Activated CD8-positive, alpha-beta T cell treated with anti-CD3 and anti-CD28 coated beads for 36 hours (primary cell): Measurements from ENCODE around the gene ADIPOR2. TPM values are rescaled to one million over a fixed set of nuclear protein-coding genes. Genes with fewer than 3 reads are reported as not detected.
"Not testable (repeated sequence)": the region's sequence is repeated elsewhere in the genome, so short reads cannot be mapped to it uniquely, and the experiment has no call there.

Experiments used
- ATAC-seq: fragments of 200-7000 bp; cut with Tn5 transposase; one replicate; pipeline ENCODE4 v1.10.0; 2021; ENCODE audit warnings: mild to moderate bottlenecking, moderate library complexity
- CTCF ChIA-PET: fragments of 350-600 bp; sonication (Branson Sonifier 250); formaldehyde crosslinking; loops from one replicate; lab custom pipeline; 2021; ENCODE audit warnings: antibody characterized with exemption; lab: Charles Lee
- POLR2A ChIA-PET: fragments of 350-600 bp; sonication (Branson Sonifier 250); formaldehyde crosslinking; loops from one replicate; lab custom pipeline; 2021; ENCODE audit warnings: antibody characterized with exemption; lab: Charles Lee
- DNase-seq: peaks from one replicate; pipeline ENCODE4 v3.0.0-alpha.2; 2020
- H3K27ac Mint-ChIP-seq: one replicate; pipeline ENCODE4 v1.8.0; 2021; ENCODE audit warnings: mild to moderate bottlenecking, mixed read lengths
- H3K27me3 Mint-ChIP-seq: one replicate; pipeline ENCODE4 v1.8.0; 2021; ENCODE audit warnings: mixed read lengths
- H3K36me3 Mint-ChIP-seq: one replicate; pipeline ENCODE4 v1.8.0; 2021; ENCODE audit warnings: low read depth, mixed read lengths
- H3K4me1 Mint-ChIP-seq: one replicate; pipeline ENCODE4 v1.8.0; 2021; ENCODE audit warnings: low read depth, mixed read lengths
- H3K4me3 Mint-ChIP-seq: one replicate; pipeline ENCODE4 v1.8.0; 2021; ENCODE audit warnings: mild to moderate bottlenecking, moderate library complexity, mixed read lengths
- H3K9me3 Mint-ChIP-seq: one replicate; pipeline ENCODE4 v1.8.0; 2021; ENCODE audit warnings: mixed read lengths
- CTCF ChIP-seq: fragments of 200-600 bp; IDR thresholded peaks from one replicate; pipeline ENCODE4 v1.8.0; 2022; ENCODE audit warnings: antibody characterized with exemption, mild to moderate bottlenecking
- intact Hi-C: fragments of 100-400 bp; cut with micrococcal nuclease; formaldehyde crosslinking; loops from one replicate; pipeline ENCODE4 v1.10.0; 2022
- total RNA-seq, 2 experiments: library from RNA; stranded (reverse); gene quantifications; one replicate each; pipeline ENCODE4 v1.2.3, GENCODE V29; 2021

ADIPOR2 gene
- total RNA-seq, 2 experiments from 2014 or later: 48.3 to 49.9 TPM

GRCh38 chr12:1816730-1817348 lies 126.0 kb downstream of the ADIPOR2 start:
- H3K9me3 Mint-ChIP-seq: no peaks in the 10 kb centered on the region
- intact Hi-C loops: no loop called here

GRCh38 chr12:1817928-1818327 lies 127.1 kb downstream of the ADIPOR2 start:
- DNase-seq, intact Hi-C loops, ATAC-seq, POLR2A ChIA-PET, H3K36me3 Mint-ChIP-seq, CTCF ChIA-PET, H3K4me3 Mint-ChIP-seq, H3K4me1 Mint-ChIP-seq, H3K9me3 Mint-ChIP-seq, H3K27ac Mint-ChIP-seq: not testable (repeated sequence)
- peaks cover 14% of the 10 kb centered on the region for H3K27me3 Mint-ChIP-seq

More at GRCh38 chr12:1816730-1817348, 126.0 kb downstream of the ADIPOR2 start:
- no peak for TF ChIP-seq CTCF
- ATAC-seq: no peak
- ChIA-PET POLR2A (no interaction called here), CTCF (interaction anchor here (1.0 kb wide), 1 partner anchor 123 kb away, joined by 3 read pairs; no protein-coding TSS in a partner anchor)
- Mint-ChIP-seq H3K4me3 (no peak overlapping the region), H3K27me3 (peaks cover 12% of the 10 kb centered on the region), H3K4me1 (no peaks in the 10 kb centered on the region), H3K36me3 (no peaks in the 10 kb centered on the region), H3K27ac (no peak overlapping the region)
- DNase-seq: no peak

DNA sequence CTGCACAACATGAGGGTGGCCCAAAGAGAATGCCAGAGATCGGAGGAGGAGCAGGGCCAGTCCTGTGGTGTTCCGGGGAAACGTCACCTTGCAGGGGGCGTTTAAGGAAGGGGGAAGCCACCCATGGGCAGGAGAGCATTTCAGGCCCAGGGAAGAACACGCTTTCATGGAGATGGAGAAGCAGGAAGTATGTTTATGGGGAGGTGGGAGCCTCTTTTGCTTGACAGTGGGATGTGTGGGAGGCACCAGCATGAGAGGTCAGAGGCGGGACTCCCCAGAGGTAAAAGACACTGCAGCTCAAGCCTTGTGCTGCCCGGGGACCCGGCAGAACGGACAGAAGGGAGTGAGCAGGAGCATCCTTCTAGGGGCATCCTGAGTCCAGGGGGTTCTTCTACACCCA lies 128.2 kb downstream of the ADIPOR2 start:
- Mint-ChIP-seq H3K27ac (no peak overlapping the region), H3K4me3 (no peak overlapping the region), H3K9me3 (no peaks in the 10 kb centered on the region), H3K4me1 (no peaks in the 10 kb centered on the region), H3K27me3 (peaks cover 15% of the 10 kb centered on the region), H3K36me3 (no peaks in the 10 kb centered on the region)
- CTCF ChIA-PET: no interaction called here
- POLR2A ChIA-PET: no interaction called here
- intact Hi-C loops: no loop called here
- no peak for TF ChIP-seq CTCF
- DNase-seq (no peak), ATAC-seq (no peak)

DNA sequence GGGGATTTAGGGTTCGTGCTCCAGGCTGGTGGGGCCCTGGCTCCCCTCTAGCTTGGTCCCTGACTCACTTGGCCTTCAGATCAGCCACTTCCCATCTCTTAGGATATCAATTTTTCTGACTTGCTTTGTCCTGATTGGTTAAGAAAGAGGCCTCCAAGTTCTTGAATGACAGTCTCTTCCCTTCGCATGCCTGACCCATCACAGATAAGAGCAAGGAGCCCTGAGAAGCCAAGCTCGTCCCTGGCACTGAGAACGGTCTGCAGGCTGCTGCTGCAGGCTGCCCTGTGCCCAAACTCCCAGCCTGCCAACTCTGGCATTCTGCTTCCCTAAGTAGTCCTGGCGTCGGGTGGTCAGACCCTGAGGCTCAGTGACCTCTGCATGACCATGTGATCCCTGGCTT lies 128.7 kb downstream of the ADIPOR2 start:
- no peak for TF ChIP-seq CTCF
- intact Hi-C loops: no loop called here
- H3K9me3 Mint-ChIP-seq: no peaks in the 10 kb centered on the region
- H3K27ac Mint-ChIP-seq: no peak overlapping the region
- POLR2A ChIA-PET: no interaction called here
- CTCF ChIA-PET: no interaction called here
- H3K27me3 Mint-ChIP-seq: peaks cover 15% of the 10 kb centered on the region
- ATAC-seq: no peak
- H3K36me3 Mint-ChIP-seq: no peaks in the 10 kb centered on the region
- no peak for DNase-seq
- no peaks in the 10 kb centered on the region for H3K4me1 Mint-ChIP-seq
- no peak overlapping the region for H3K4me3 Mint-ChIP-seq

GRCh38 chr12:1820191-1820895 lies 129.5 kb downstream of the ADIPOR2 start, which contains the start of gene LRTM2:
Gene LRTM2, plus strand, starts transcription at chr12:1820565. Its CDS starts 7,584 bp downstream, at chr12:1828149.
- no peak for TF ChIP-seq CTCF
- POLR2A ChIA-PET: no interaction called here

More at GRCh38 chr12:1820191-1820895, 129.5 kb downstream of the ADIPOR2 start, which contains the start of gene LRTM2:
- peaks cover 15% of the 10 kb centered on the region for H3K27me3 Mint-ChIP-seq
- DNase-seq (no peak), ATAC-seq (no peak)
- CTCF ChIA-PET: no interaction called here
- H3K36me3 Mint-ChIP-seq: no peaks in the 10 kb centered on the region
- H3K4me1 Mint-ChIP-seq: no peaks in the 10 kb centered on the region
- H3K9me3 Mint-ChIP-seq: no peaks in the 10 kb centered on the region
- no peak within 1 kb of the TSS for H3K27ac Mint-ChIP-seq
- H3K4me3 Mint-ChIP-seq: no peak within 1 kb of the TSS
- intact Hi-C loops: no loop called here
